IPS-NIHi11 (cell line): ENCODE results near the gene ARHGAP31.
A peak's percentile ranks its signal among the peaks of the same experiment; 100 is the strongest.
"Not testable (repeated sequence)": the region's sequence is repeated elsewhere in the genome, so short reads cannot be mapped to it uniquely, and the experiment has no call there.

Source experiments
- DNase-seq: peaks from one replicate; pipeline ENCODE4 v3.0.0; 2012; ENCODE audit warnings: mixed read lengths, low spot score

The ARHGAP31 gene

GRCh38 chr3:119322021-119322834 lies 28.0 kb downstream of the ARHGAP31 start:
- no peak for DNase-seq

DNA sequence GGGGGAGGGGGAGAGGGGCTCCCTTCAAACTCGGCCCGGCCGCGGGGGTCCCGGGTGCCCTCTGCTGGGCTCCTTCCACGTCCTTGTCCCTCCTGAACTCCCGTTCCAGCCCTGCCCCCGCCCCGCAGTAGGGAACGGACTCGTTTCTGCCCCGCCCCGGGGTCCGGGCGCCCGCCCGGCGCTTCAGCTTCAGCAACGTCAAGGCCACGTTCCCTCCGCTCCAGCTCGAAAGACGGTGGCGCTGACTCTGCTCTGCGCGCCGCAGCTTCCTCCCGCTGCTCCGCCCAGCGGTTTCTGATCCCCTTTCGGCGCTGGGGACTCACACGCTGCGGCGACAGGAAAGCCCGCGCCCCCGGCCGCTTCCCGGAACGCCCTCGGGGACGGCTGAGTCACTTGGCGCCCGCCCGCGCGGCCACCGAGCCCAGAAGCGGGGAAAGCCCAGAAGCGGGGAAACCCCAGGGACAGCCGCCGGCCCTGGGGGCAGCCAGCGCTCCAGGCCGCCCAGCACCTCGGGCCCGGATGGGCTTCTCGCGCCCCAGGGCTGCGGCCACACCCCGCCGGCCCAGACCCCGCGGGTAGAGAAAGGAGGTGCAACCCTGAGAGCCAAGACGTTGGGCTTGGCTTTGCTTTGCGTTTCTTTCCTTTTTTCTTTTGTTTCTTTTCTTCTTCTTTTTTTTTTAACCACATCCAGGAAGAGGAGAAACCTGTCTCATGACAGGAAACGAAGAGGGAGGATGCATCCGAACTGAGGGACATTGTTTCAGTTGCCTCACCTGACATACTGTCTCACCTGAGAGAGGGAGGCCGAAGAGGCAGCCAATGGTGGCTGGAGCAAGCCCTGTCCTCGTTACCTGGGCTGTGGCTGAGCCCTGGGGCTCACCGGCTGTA lies 28.9 kb downstream of the ARHGAP31 start:
- peak; percentile 80 for DNase-seq

GRCh38 chr3:119323723-119324085 lies 29.5 kb downstream of the ARHGAP31 start:
- no peak for DNase-seq

DNA sequence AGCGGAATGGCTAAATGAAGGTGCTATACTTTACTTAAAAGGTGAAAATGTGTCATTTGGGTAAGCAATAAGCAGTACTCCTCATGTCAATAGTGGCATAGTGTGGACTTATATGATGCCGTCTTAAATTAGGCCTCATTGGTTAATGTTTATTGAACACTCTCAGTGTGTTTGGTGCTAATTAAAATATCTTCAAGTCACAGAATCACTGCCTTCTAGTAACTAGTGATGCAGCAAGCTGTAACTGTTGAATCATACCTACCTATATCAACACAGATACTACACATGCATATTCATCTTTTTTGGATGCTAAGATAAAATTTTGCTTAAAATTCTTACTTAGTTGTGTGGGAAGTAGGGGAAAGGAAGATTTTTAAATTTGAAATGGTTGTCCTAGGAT lies 30.7 kb downstream of the ARHGAP31 start:
- no peak for DNase-seq

DNA sequence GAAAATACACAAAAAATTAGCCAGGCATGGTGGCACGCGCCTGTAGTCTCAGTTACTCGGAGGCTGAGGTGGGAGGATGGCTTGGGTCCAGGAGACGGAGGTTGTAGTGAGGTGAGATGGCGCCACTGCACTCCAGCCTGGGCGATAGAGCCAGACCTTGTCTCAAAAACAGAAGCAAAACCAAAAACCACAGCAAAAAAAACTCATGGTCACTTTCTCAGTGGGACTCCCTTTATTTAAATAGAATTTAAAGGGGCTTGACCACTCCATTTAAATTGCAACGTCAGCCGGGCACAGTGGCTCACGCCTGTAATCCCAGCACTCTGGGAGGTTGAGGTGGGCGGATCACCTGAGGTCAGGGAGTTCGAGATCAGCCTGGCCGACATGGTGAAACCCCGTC lies 32.8 kb downstream of the ARHGAP31 start:
- DNase-seq: no peak

- DNase-seq: no peak
Observed at GRCh38 chr3:119329551-119329950, 35.4 kb downstream of the ARHGAP31 start.

- DNase-seq: no peak
Observed at GRCh38 chr3:119330181-119330580, 36.0 kb downstream of the ARHGAP31 start.

DNA sequence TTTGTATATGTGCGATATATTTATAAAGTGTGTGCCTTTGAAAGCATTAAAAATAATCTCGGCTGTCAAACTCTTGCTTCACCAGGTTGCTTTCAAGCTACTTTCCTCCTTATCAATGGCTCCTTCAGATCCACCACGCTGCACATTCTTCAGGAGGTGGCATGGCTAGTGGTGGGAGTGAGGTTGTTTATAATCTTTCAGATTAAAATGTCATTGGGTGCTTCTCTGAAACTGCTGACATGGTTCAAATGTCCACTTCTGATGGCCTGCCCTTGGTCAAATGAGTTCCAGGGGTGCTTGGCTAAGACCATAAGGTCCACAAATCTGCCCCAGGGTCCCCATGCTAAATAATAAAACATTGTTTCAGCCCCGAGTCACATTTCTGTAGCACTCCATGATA lies 36.7 kb downstream of the ARHGAP31 start:
- DNase-seq: no peak

DNA sequence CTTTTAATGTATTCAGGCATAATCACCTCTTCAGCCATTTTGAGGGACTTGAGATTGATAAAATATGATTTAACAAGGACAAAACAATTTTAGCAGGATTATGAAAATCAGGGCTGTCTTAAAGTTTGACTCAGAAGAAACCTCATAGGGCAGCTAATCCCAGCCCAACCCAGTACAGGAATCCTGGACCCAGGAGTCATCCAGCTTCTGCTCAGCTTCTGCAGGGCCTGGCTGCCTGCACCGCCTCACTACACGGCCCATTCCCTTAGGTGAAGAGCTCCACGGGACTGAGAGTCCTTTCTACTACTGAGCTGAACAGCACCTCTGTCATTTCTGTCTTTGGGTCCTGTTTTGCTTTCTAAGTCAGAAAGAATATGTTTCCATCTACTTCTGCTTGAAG lies 37.5 kb downstream of the ARHGAP31 start:
- no peak for DNase-seq

DNA sequence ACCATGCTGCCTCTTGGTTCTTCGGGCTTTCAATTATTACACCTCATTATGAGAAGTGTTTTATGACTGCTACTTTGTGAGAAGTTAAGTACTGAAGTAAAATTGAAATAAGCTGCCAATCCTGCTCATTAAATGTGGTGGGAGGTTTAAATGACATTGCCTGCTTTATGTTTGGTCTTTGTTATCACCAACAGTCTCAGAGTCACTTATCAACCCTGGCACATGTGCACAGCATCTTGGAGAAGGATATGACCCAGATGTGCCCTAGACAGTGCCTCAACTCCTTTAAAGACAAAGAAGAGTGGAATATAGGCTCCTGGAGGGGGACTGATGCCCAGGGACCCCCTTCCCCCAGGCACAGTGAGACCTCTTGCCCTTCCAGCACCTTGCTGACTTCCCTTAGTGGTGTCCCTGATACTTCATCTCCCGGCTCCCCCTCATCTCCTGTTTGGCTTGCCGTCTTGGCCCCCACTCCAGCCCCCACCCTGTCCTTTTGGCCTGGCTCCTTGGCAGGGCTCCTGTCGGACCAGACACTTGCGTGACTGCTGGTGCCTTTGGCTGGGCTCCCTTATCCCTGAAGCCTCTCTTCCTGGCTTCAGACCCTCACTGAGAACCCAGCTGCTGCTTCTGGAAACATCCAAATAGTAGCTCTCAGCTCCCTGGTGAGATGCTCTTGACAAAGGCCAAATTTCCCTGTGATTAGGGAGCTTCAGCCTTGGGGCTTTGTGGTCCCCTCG lies 39.8 kb downstream of the ARHGAP31 start:
- DNase-seq: no peak

DNA sequence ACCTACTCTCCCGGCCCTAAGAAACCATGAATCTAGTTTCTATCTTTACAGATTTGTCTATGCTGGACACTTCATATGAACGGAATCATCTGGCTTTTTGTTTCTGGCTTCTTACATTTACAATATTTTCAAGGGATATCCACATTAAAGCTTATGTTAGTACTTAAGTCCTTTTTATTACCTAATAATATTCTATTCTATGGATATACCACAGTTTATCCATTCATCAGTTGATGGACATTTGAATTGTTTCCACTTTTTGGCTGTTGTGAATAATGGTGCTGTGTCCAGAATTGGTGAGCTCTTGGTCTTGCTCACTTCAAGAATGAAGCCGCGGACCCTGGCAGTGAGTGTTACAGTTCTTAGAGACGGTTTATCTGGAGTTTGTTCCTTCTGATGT lies 42.6 kb downstream of the ARHGAP31 start:
- no peak for DNase-seq

DNA sequence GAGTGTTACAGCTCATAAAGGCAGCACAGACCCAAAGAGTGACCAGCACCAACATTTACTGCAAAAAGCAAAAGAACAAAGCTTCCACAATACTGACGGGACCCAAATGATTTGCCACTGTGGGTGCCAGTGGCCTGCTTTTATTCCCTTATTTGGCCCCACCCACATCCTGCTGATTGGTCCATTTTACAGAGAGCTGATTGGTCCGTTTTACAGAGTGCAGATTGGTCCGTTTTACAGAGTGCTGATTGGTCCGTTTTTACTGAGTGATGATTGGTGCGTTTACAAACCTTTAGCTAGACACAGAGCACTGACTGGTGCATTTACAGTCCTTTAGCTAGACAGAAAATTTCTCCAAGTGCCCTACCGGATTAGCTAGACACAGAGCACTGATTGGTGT lies 43.2 kb downstream of the ARHGAP31 start:
- DNase-seq: not testable (repeated sequence)

GRCh38 chr3:119338754-119339153 lies 44.6 kb downstream of the ARHGAP31 start:
- no peak for DNase-seq

GRCh38 chr3:119340014-119340413 lies 45.8 kb downstream of the ARHGAP31 start:
- DNase-seq: no peak

GRCh38 chr3:119340446-119340845 lies 46.3 kb downstream of the ARHGAP31 start:
- DNase-seq: no peak

GRCh38 chr3:119342176-119342575 lies 48.0 kb downstream of the ARHGAP31 start:
- DNase-seq: no peak

DNA sequence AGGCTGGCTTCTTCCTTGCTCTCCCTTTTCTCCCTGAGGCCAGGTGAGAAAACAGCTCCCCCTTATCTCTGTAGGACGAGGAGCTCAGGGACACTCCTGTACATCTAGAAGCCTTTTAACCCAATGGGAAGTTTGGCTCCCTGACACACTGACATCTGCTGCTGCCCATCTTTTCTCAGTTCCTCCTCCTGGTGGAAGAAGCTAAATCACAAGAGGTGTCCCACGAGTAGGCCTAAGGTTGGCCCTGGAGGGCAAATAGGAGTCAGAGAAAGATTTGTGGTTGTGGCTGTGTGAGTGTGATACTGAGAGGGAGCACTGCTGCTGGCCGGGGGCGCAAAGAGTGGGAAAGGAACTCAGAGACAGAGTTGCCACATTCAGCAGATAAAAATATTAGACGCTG lies 49.5 kb downstream of the ARHGAP31 start:
- DNase-seq: no peak

GRCh38 chr3:119346076-119346496 lies 51.9 kb downstream of the ARHGAP31 start:
- DNase-seq: no peak

GRCh38 chr3:119347036-119347435 lies 52.9 kb downstream of the ARHGAP31 start:
- no peak for DNase-seq

GRCh38 chr3:119349354-119350041 lies 55.3 kb downstream of the ARHGAP31 start:
- DNase-seq: peak; percentile 65

DNA sequence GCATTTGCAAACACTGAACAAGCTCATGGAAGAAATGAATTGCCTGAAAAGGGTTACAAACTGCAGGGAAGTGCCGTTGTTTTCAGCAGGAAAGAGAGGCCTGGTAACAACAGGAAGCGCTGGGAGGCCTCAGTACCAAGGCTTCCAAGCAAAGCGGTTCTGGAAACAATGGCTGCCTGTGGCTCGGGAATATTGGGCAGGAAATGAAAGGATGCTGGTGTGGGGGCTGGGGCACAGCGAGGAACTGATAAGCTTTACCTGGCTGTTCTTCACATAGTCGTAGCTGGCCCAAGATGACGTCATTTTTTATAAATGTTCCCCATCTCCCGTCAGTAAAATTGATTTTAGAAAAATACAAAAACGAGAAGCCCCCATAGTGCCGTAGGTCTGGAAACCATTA lies 55.9 kb downstream of the ARHGAP31 start:
- DNase-seq: peak; percentile 46

DNA sequence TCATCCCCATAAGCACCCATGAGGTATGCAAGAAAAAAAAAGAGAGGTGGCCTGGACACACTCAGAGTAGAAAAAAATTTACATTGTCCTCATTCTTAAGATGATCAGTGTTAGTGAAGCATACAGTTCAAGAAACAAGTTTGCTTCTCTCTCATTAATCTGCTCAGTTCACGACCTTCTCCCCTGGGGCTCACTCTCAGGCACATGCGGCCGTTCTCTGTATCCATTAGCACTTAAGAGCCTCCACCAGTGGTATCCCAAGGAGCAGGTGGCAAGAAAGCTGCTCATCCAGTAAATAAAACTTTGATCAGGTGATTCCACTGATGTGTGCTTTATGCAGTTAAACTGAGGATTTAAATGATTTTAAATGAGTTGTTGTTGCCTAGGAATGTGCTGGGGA lies 57.4 kb downstream of the ARHGAP31 start:
- no peak for DNase-seq
